ENCODE data around the gene SYDE2.

SYDE2 gene

DNA sequence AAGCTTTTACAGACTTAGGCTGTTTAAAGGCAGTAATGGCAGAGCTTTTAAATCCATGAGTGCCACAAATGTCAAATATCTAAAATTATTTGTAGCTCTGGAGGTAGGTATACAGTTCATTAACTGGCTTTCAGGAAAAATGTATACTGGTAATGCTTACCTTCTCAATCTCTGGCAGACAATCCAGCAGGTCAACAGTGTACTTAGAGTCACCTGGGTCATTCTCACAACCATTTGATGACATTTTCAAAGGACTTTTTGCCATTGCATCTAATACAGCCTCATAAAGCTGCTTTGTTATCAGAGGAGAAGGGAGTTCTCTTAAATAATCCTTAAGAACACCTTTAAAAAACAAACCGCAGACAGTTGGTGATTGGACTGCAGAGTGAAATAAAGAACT is 31.9 kb downstream of the SYDE2 start:
- TF ChIP-seq, protein P1, sequence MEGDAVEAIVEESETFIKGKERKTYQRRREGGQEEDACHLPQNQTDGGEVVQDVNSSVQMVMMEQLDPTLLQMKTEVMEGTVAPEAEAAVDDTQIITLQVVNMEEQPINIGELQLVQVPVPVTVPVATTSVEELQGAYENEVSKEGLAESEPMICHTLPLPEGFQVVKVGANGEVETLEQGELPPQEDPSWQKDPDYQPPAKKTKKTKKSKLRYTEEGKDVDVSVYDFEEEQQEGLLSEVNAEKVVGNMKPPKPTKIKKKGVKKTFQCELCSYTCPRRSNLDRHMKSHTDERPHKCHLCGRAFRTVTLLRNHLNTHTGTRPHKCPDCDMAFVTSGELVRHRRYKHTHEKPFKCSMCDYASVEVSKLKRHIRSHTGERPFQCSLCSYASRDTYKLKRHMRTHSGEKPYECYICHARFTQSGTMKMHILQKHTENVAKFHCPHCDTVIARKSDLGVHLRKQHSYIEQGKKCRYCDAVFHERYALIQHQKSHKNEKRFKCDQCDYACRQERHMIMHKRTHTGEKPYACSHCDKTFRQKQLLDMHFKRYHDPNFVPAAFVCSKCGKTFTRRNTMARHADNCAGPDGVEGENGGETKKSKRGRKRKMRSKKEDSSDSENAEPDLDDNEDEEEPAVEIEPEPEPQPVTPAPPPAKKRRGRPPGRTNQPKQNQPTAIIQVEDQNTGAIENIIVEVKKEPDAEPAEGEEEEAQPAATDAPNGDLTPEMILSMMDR (IDR thresholded peaks at IDR 0.05; ENCODE audit: low read depth, low read length): no peak
- no peaks in the 10 kb centered on the region for H3K4me1 ChIP-seq
- no peaks in the 10 kb centered on the region for H3K9me3 ChIP-seq
- H3K36me3 ChIP-seq: no peaks in the 10 kb centered on the region
- no peak for DNase-seq
- H3K4me3 ChIP-seq (ENCODE audit: low read depth, low read length): no peak overlapping the region
- H3K27me3 ChIP-seq: no peaks in the 10 kb centered on the region; the same call in 1 of the 2 replicates

GRCh38 chr1:85166351-85166750 is 34.5 kb downstream of the SYDE2 start:
- TF ChIP-seq, protein P1 (IDR thresholded peaks at IDR 0.05; ENCODE audit: low read depth, low read length): no peak

DNA sequence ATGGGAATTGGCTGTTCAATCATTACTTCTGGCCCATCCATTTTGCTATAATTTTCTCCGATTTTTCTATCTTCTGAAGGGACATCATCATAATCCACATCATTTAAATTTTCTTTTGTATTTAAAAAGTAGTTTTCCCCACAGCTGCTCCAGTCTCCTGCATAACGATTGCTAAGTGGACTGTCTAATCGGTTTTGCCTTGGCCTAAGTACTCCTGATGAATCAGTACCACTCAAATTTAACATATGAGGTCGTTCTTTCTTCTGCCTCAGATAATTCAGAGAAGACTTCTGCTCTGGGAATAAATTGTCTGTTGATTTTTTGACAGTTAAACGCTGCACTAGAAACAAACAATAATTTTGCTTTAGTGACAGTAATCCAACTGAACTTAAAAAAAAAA is 41.9 kb downstream of the SYDE2 start:
- Histone ChIP-seq H3K4me3 (ENCODE audit: low read depth, low read length) (no peak overlapping the region), H3K4me1 (no peaks in the 10 kb centered on the region), H3K27me3 (no peaks in the 10 kb centered on the region), H3K9me3 (no peaks in the 10 kb centered on the region), H3K36me3 (no peaks in the 10 kb centered on the region)
- TF ChIP-seq, protein P1 (IDR thresholded peaks at IDR 0.05; ENCODE audit: low read depth, low read length): no peak
- no peak for DNase-seq

More at GRCh38 chr1:85166351-85166750, 34.5 kb downstream of the SYDE2 start:
- H3K4me1 ChIP-seq: no peaks in the 10 kb centered on the region
- DNase-seq: no peak
- H3K27me3 ChIP-seq: no peaks in the 10 kb centered on the region
- H3K36me3 ChIP-seq: no peaks in the 10 kb centered on the region
- no peaks in the 10 kb centered on the region for H3K9me3 ChIP-seq
- H3K4me3 ChIP-seq (ENCODE audit: low read depth, low read length): no peak overlapping the region

GRCh38 chr1:85157436-85157835 is 43.4 kb downstream of the SYDE2 start:
- Histone ChIP-seq H3K4me1 (no peaks in the 10 kb centered on the region), H3K36me3 (no peaks in the 10 kb centered on the region), H3K9me3 (no peaks in the 10 kb centered on the region), H3K27me3 (no peaks in the 10 kb centered on the region), H3K4me3 (ENCODE audit: low read depth, low read length) (no peak overlapping the region)
- TF ChIP-seq, protein P1 (IDR thresholded peaks at IDR 0.05; ENCODE audit: low read depth, low read length): no peak
- DNase-seq: no peak

DNA sequence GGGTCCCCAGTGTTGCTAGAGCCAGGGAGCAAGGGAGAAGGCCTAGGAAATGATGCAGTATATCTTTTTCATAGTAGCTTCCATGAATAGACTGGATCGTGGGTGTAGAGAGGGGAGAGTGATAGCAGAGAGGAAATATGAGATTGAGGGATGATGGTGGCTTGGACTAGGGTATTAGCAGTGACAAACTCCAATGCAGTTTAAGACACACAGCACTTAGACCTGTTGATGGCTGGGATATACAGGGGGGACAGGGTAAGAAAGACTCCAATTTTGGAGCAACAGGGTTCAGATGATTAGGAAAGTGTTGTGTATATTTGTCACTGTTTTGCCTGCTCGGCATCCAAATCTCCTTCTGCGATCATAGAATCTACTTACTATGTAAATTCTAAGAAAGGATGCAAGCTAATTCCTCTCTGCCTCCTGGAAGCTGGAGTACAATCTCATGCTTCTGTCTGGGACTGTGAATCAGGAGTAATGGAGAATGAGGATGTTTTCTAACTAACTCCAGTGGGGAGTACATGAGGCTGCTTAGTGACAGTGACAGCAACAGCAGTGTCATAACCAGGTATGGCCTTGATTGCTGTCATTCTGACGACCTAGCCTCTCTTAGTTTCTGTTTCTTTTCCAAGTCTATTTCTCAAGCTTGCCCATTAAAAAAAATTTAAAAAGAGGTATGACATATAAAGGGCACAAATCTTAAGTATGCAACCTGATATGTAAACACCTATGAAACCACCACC is 47.5 kb downstream of the SYDE2 start:
- H3K27me3 ChIP-seq: no peaks in the 10 kb centered on the region
- no peak for DNase-seq
- H3K4me1 ChIP-seq: no peaks in the 10 kb centered on the region
- H3K9me3 ChIP-seq: no peaks in the 10 kb centered on the region
- no peaks in the 10 kb centered on the region for H3K36me3 ChIP-seq
- no peak overlapping the region for H3K4me3 ChIP-seq (ENCODE audit: low read depth, low read length)
- TF ChIP-seq, protein P1 (IDR thresholded peaks at IDR 0.05; ENCODE audit: low read depth, low read length): no peak

DNA sequence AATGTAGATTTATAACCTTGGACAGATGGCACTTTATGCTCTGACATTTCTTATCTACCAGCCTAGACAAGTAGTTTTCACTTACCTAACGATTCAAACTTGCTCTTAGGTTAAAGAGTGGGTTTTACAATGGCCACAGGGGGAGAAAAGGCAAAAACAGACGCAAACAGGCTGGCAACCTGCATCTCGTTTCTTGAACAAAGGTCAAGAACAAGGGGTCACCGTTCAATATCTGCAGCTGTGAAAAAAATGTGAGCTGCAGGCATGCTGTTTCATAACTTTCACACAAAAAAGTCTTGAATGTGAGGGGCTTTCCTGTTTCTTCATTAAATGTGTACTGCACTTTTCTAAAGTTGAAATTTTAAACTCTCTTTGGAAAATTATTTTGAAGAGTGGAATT is 49.4 kb downstream of the SYDE2 start:
- Histone ChIP-seq H3K27me3 (no peaks in the 10 kb centered on the region), H3K4me1 (no peaks in the 10 kb centered on the region), H3K9me3 (no peaks in the 10 kb centered on the region), H3K4me3 (ENCODE audit: low read depth, low read length) (no peak overlapping the region), H3K36me3 (no peaks in the 10 kb centered on the region)
- no peak for DNase-seq
- TF ChIP-seq, protein P1 (IDR thresholded peaks at IDR 0.05; ENCODE audit: low read depth, low read length): no peak
